ENCODE measurements around the gene KDM6A.
"Not testable (repeated sequence)": the region's sequence is repeated elsewhere in the genome, so short reads cannot be mapped to it uniquely, and the experiment has no call there.

The KDM6A gene

DNA sequence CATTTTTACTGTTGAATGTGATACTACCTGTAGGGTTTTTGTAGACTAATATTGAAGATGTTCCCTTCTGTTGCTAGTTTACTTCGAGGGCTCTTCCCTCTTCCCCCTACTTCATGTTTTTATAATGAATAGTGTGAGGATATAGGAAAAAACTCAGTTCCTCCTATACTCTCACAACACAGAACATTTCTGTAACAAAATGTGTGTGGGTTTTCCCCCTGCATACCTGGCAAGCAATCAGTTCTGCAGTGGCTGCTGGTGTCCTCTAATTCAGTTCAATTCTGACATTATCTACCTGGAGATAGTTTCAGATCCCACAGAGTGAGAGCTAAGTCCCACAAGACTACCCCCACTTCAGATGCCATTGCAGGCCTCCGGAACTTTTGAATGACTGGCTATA lies 107.9 kb downstream of the KDM6A start:
- H3K27ac ChIP-seq (ENCODE audit: low read length) = no peak overlapping the region
- no peaks in the 10 kb centered on the region for H3K4me1 ChIP-seq (ENCODE audit: control insufficient read depth, insufficient read depth, low read length)
- no peaks in the 10 kb centered on the region for H3K36me3 ChIP-seq (ENCODE audit: control insufficient read depth in 2 of 2, insufficient read depth in 2 of 2, low read length in 2 of 2)
- H3K27me3 ChIP-seq (ENCODE audit: control insufficient read depth in 1 of 2, insufficient read depth in 2 of 2, low read length in 2 of 2) = no peaks in the 10 kb centered on the region
- H3K4me3 ChIP-seq (ENCODE audit: low read length in 2 of 2) = no peak overlapping the region
- no peaks in the 10 kb centered on the region for H3K9me3 ChIP-seq (ENCODE audit: control insufficient read depth in 2 of 2, low read length in 2 of 2)
- no peak overlapping the region for H3K9ac ChIP-seq (ENCODE audit: low read length in 2 of 2)

DNA sequence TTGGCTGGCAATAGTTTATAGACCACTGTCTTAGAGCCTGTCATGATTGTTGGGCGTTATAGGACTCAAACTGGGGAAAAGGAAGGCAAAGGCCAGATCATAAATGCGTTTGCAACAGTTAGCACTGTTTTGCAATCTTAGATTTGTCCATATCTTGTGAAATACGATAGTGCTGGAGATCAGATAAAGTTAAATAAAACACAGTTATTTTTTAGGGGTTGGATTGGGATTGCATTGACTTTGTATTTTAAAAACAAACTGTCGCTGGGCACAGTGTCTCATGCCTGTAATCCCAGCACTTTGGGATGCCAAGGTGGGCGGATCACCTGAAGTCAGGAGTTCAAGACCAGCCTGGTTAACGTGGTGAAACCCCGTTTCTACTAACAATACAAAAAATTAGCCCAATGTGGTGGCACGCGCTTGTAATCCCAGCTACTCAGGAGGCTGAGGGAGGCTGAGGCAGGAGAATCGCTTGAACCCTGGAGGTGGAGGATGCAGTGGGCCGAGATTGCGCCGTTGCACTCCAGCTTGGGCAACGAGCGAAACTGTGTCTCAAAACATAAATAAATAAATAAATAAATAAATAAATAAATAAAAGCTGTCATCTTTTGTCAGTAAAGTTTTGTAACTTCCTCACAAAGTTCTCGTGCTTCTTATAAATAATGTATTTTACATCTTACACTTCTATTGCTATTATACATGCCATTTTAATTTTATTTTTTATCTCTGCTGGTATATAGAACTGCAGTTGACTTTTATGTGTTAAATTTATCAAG lies 117.2 kb downstream of the KDM6A start:
- Histone ChIP-seq H3K27ac (ENCODE audit: low read length) (no peak overlapping the region), H3K36me3 (ENCODE audit: control insufficient read depth in 2 of 2, insufficient read depth in 2 of 2, low read length in 2 of 2) (no peaks in the 10 kb centered on the region), H3K4me1 (ENCODE audit: control insufficient read depth, insufficient read depth, low read length) (no peaks in the 10 kb centered on the region), H3K4me3 (ENCODE audit: low read length in 2 of 2) (no peak overlapping the region), H3K27me3 (ENCODE audit: control insufficient read depth in 1 of 2, insufficient read depth in 2 of 2, low read length in 2 of 2) (no peaks in the 10 kb centered on the region), H3K9me3 (ENCODE audit: control insufficient read depth in 2 of 2, low read length in 2 of 2) (no peaks in the 10 kb centered on the region), H3K9ac (ENCODE audit: low read length in 2 of 2) (no peak overlapping the region)

DNA sequence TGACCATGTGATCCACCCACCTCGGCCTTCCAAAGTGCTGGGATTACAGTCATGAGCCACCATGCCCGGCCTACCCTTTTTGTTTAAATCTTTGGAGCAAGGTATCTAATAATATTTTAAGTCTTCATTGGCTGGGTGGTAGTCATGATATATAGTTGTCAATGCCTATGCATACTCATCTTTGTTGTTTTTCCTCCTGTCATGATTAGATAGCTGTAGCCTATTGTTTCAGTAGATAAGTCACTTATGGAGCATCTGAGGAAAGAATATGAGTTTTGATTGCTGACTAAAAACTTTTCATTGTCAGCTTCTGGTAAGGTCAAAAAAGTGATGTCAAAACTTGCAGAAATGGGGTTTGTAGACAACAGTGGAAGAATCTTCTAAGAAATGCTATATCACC lies 119.8 kb downstream of the KDM6A start:
- peaks cover 9% of the 10 kb centered on the region for H3K4me1 ChIP-seq (ENCODE audit: control insufficient read depth, insufficient read depth, low read length)
- no peaks in the 10 kb centered on the region for H3K27me3 ChIP-seq (ENCODE audit: control insufficient read depth in 1 of 2, insufficient read depth in 2 of 2, low read length in 2 of 2)
- H3K36me3 ChIP-seq (ENCODE audit: control insufficient read depth in 2 of 2, insufficient read depth in 2 of 2, low read length in 2 of 2) = no peaks in the 10 kb centered on the region
- no peak overlapping the region for H3K27ac ChIP-seq (ENCODE audit: low read length)
- H3K9ac ChIP-seq (ENCODE audit: low read length in 2 of 2) = no peak overlapping the region
- no peaks in the 10 kb centered on the region for H3K9me3 ChIP-seq (ENCODE audit: control insufficient read depth in 2 of 2, low read length in 2 of 2)
- H3K4me3 ChIP-seq (ENCODE audit: low read length in 2 of 2) = no peak overlapping the region

GRCh38 chrX:44996277-44996676 lies 123.3 kb downstream of the KDM6A start:
- no peaks in the 10 kb centered on the region for H3K27me3 ChIP-seq (ENCODE audit: control insufficient read depth in 1 of 2, insufficient read depth in 2 of 2, low read length in 2 of 2)
- H3K9me3 ChIP-seq (ENCODE audit: control insufficient read depth in 2 of 2, low read length in 2 of 2) = no peaks in the 10 kb centered on the region
- H3K4me1 ChIP-seq (ENCODE audit: control insufficient read depth, insufficient read depth, low read length) = peaks cover 9% of the 10 kb centered on the region
- H3K4me3 ChIP-seq (ENCODE audit: low read length in 2 of 2) = no peak overlapping the region
- no peak overlapping the region for H3K27ac ChIP-seq (ENCODE audit: low read length)
- no peaks in the 10 kb centered on the region for H3K36me3 ChIP-seq (ENCODE audit: control insufficient read depth in 2 of 2, insufficient read depth in 2 of 2, low read length in 2 of 2)
- H3K9ac ChIP-seq (ENCODE audit: low read length in 2 of 2) = no peak overlapping the region

DNA sequence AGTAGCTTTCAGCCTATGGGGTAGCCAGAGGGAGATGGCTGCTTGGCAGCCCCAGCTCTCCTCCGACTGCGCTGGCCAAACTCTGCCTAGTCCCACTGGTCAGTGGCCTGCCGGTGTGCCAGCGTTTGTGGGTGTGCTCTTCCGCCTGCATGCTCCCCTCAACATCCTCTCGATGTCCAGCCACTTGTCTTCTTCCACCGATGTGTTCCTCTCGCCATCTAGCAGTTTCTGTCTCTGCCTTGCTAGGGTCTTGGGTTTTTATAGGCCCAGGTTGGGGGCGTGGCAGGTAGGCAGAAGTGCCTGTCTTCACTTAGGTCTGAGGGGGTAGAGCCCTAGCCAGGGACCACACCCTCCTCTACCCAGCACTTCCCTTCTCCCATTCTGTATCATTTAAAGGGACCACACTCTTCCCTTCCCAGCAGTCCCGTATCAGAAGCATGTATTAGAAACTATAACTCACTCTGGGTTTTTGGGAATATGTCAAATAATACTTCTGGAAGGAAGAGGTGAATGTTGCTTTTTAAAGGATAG lies 124.4 kb downstream of the KDM6A start:
- H3K27ac ChIP-seq (ENCODE audit: low read length) = no peak overlapping the region

DNA sequence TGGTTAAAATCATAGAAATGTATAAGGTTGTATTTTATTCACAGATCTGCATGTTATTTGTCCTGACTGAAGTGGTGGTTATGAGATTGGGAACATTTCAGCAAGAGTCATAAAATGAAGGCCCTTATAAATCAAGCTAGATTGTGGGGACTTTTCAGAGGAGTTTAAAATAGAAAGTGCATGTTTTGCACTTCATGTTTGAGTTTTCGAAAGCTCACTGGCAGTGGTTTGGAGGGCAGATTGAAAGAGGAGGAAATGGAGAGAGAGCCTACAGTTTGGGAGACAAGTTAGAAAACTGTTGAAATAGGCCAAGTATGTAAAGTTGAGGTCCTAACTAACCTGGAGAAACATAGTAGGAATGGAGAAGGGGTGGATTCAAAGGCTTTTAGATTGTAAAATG lies 124.9 kb downstream of the KDM6A start:
- Histone ChIP-seq H3K9me3 (ENCODE audit: control insufficient read depth in 2 of 2, low read length in 2 of 2) (no peaks in the 10 kb centered on the region), H3K27ac (ENCODE audit: low read length) (no peak overlapping the region), H3K4me3 (ENCODE audit: low read length in 2 of 2) (no peak overlapping the region), H3K9ac (ENCODE audit: low read length in 2 of 2) (no peak overlapping the region), H3K27me3 (ENCODE audit: control insufficient read depth in 1 of 2, insufficient read depth in 2 of 2, low read length in 2 of 2) (no peaks in the 10 kb centered on the region), H3K4me1 (ENCODE audit: control insufficient read depth, insufficient read depth, low read length) (peaks cover 9% of the 10 kb centered on the region), H3K36me3 (ENCODE audit: control insufficient read depth in 2 of 2, insufficient read depth in 2 of 2, low read length in 2 of 2) (no peaks in the 10 kb centered on the region)

More for the DNA sequence above, 124.4 kb downstream of the KDM6A start:
- H3K36me3 ChIP-seq (ENCODE audit: control insufficient read depth in 2 of 2, insufficient read depth in 2 of 2, low read length in 2 of 2) = no peaks in the 10 kb centered on the region
- H3K4me3 ChIP-seq (ENCODE audit: low read length in 2 of 2) = no peak overlapping the region
- H3K27me3 ChIP-seq (ENCODE audit: control insufficient read depth in 1 of 2, insufficient read depth in 2 of 2, low read length in 2 of 2) = no peaks in the 10 kb centered on the region
- peaks cover 9% of the 10 kb centered on the region for H3K4me1 ChIP-seq (ENCODE audit: control insufficient read depth, insufficient read depth, low read length)
- H3K9ac ChIP-seq (ENCODE audit: low read length in 2 of 2) = no peak overlapping the region
- no peaks in the 10 kb centered on the region for H3K9me3 ChIP-seq (ENCODE audit: control insufficient read depth in 2 of 2, low read length in 2 of 2)

GRCh38 chrX:44999237-44999636 lies 126.2 kb downstream of the KDM6A start:
- H3K4me3 ChIP-seq (ENCODE audit: low read length in 2 of 2); H3K4me1 ChIP-seq (ENCODE audit: control insufficient read depth, insufficient read depth, low read length); H3K27ac ChIP-seq (ENCODE audit: low read length); H3K27me3 ChIP-seq (ENCODE audit: control insufficient read depth in 1 of 2, insufficient read depth in 2 of 2, low read length in 2 of 2); H3K9me3 ChIP-seq (ENCODE audit: control insufficient read depth in 2 of 2, low read length in 2 of 2); H3K36me3 ChIP-seq (ENCODE audit: control insufficient read depth in 2 of 2, insufficient read depth in 2 of 2, low read length in 2 of 2); H3K9ac ChIP-seq (ENCODE audit: low read length in 2 of 2): not testable (repeated sequence)

DNA sequence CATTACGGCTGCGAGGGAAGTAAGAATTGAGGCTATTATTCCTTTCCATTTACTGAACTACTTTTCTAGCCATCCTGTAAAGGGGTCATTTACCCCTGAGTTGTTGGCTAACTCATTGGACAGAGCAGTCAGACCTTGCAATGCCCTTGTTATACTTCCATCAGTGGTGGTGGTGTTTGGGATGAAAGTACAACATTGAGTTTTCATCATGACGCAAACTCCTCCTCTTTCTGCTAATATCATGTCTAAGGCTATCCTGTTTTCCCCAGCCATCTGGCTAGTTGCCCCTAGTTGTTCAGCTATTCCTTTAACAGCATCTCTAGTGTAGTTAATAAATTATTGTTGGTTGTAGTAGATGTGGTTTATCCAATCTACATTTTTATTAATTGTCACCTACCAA lies 126.9 kb downstream of the KDM6A start:
- not testable (repeated sequence) for H3K36me3 ChIP-seq (ENCODE audit: control insufficient read depth in 2 of 2, insufficient read depth in 2 of 2, low read length in 2 of 2); H3K9me3 ChIP-seq (ENCODE audit: control insufficient read depth in 2 of 2, low read length in 2 of 2); H3K27me3 ChIP-seq (ENCODE audit: control insufficient read depth in 1 of 2, insufficient read depth in 2 of 2, low read length in 2 of 2); H3K27ac ChIP-seq (ENCODE audit: low read length); H3K4me1 ChIP-seq (ENCODE audit: control insufficient read depth, insufficient read depth, low read length); H3K4me3 ChIP-seq (ENCODE audit: low read length in 2 of 2); H3K9ac ChIP-seq (ENCODE audit: low read length in 2 of 2)

- H3K36me3 ChIP-seq (ENCODE audit: control insufficient read depth in 2 of 2, insufficient read depth in 2 of 2, low read length in 2 of 2) = no peaks in the 10 kb centered on the region
- H3K9ac ChIP-seq (ENCODE audit: low read length in 2 of 2) = no peak overlapping the region
- H3K9me3 ChIP-seq (ENCODE audit: control insufficient read depth in 2 of 2, low read length in 2 of 2) = no peaks in the 10 kb centered on the region
- no peak overlapping the region for H3K4me3 ChIP-seq (ENCODE audit: low read length in 2 of 2)
- H3K27ac ChIP-seq (ENCODE audit: low read length) = no peak overlapping the region
- peaks cover 9% of the 10 kb centered on the region for H3K4me1 ChIP-seq (ENCODE audit: control insufficient read depth, insufficient read depth, low read length)
- H3K27me3 ChIP-seq (ENCODE audit: control insufficient read depth in 1 of 2, insufficient read depth in 2 of 2, low read length in 2 of 2) = no peaks in the 10 kb centered on the region
Observed at GRCh38 chrX:45001048-45001447, 128.1 kb downstream of the KDM6A start.

GRCh38 chrX:45003085-45003484 lies 130.1 kb downstream of the KDM6A start:
- no peaks in the 10 kb centered on the region for H3K4me1 ChIP-seq (ENCODE audit: control insufficient read depth, insufficient read depth, low read length)
- H3K9ac ChIP-seq (ENCODE audit: low read length in 2 of 2) = no peak overlapping the region
- H3K27me3 ChIP-seq (ENCODE audit: control insufficient read depth in 1 of 2, insufficient read depth in 2 of 2, low read length in 2 of 2) = no peaks in the 10 kb centered on the region
- no peak overlapping the region for H3K4me3 ChIP-seq (ENCODE audit: low read length in 2 of 2)
- no peaks in the 10 kb centered on the region for H3K36me3 ChIP-seq (ENCODE audit: control insufficient read depth in 2 of 2, insufficient read depth in 2 of 2, low read length in 2 of 2)
- no peaks in the 10 kb centered on the region for H3K9me3 ChIP-seq (ENCODE audit: control insufficient read depth in 2 of 2, low read length in 2 of 2)
- no peak overlapping the region for H3K27ac ChIP-seq (ENCODE audit: low read length)

GRCh38 chrX:45006002-45006800 lies 133.2 kb downstream of the KDM6A start:
- no peaks in the 10 kb centered on the region for H3K4me1 ChIP-seq (ENCODE audit: control insufficient read depth, insufficient read depth, low read length)
- H3K27ac ChIP-seq (ENCODE audit: low read length) = no peak overlapping the region
- H3K9me3 ChIP-seq (ENCODE audit: control insufficient read depth in 2 of 2, low read length in 2 of 2) = no peaks in the 10 kb centered on the region
- H3K36me3 ChIP-seq (ENCODE audit: control insufficient read depth in 2 of 2, insufficient read depth in 2 of 2, low read length in 2 of 2) = no peaks in the 10 kb centered on the region
- H3K9ac ChIP-seq (ENCODE audit: low read length in 2 of 2) = no peak overlapping the region
- no peak overlapping the region for H3K4me3 ChIP-seq (ENCODE audit: low read length in 2 of 2)
- H3K27me3 ChIP-seq (ENCODE audit: control insufficient read depth in 1 of 2, insufficient read depth in 2 of 2, low read length in 2 of 2) = no peaks in the 10 kb centered on the region

Measured in stomach smooth muscle (tissue), 2 donors.